Chondrocyte (in vitro differentiated cells): ENCODE data around the gene NFYC. TPM values are rescaled to one million over a fixed set of nuclear protein-coding genes. Genes with fewer than 3 reads are reported as not detected.

Experiments used
- DNase-seq: peaks from one replicate; pipeline ENCODE4 v3.0.0; 2021; ENCODE audit warnings: mixed read lengths, low spot score
- H3K27ac Mint-ChIP-seq: one replicate; pipeline ENCODE4 v1.8.0; 2021; ENCODE audit warnings: mild to moderate bottlenecking, moderate library complexity, mixed read lengths; ENCODE audit not compliant: unreplicated experiment
- H3K27me3 Mint-ChIP-seq: 2 replicates; pipeline ENCODE4 v1.8.0; 2021; ENCODE audit warnings: low read depth, mixed read lengths
- H3K36me3 Mint-ChIP-seq: 2 replicates; pipeline ENCODE4 v1.8.0; 2021; ENCODE audit warnings: low read depth, mixed read lengths
- H3K4me1 Mint-ChIP-seq: 2 replicates; pipeline ENCODE4 v1.8.0; 2021; ENCODE audit warnings: low read depth, mild to moderate bottlenecking, mixed read lengths
- H3K4me3 Mint-ChIP-seq: one replicate; pipeline ENCODE4 v1.8.0; 2021; ENCODE audit warnings: mild to moderate bottlenecking, moderate library complexity, mixed read lengths; ENCODE audit not compliant: unreplicated experiment
- H3K9me3 Mint-ChIP-seq: 2 replicates; pipeline ENCODE4 v1.8.0; 2021; ENCODE audit warnings: low read depth, mixed read lengths
- CTCF ChIP-seq: fragments of 200-600 bp; sonication (generic); IDR thresholded peaks from 2 replicates; pipeline ENCODE4 v1.5.0; 2021; ENCODE audit warnings: antibody characterized with exemption, mild to moderate bottlenecking, moderate library complexity
- total RNA-seq: library from RNA; stranded (reverse); gene quantifications from 3 replicates; pipeline ENCODE4 v1.2.1, GENCODE V29; 2021

Gene NFYC
- total RNA-seq, 1 donor from 2014 or later: 35.8 TPM

- TF ChIP-seq CTCF: no peak
- Mint-ChIP-seq H3K36me3 (peaks cover 2% of the 10 kb centered on the region), H3K9me3 (no peaks in the 10 kb centered on the region), H3K4me1 (peaks cover 22% of the 10 kb centered on the region), H3K27ac (no peak overlapping the region), H3K4me3 (no peak overlapping the region), H3K27me3 (peaks cover 7% of the 10 kb centered on the region)
- DNase-seq: no peak
Measured at GRCh38 chr1:40789342-40789598, 97.8 kb downstream of the NFYC start.

DNA sequence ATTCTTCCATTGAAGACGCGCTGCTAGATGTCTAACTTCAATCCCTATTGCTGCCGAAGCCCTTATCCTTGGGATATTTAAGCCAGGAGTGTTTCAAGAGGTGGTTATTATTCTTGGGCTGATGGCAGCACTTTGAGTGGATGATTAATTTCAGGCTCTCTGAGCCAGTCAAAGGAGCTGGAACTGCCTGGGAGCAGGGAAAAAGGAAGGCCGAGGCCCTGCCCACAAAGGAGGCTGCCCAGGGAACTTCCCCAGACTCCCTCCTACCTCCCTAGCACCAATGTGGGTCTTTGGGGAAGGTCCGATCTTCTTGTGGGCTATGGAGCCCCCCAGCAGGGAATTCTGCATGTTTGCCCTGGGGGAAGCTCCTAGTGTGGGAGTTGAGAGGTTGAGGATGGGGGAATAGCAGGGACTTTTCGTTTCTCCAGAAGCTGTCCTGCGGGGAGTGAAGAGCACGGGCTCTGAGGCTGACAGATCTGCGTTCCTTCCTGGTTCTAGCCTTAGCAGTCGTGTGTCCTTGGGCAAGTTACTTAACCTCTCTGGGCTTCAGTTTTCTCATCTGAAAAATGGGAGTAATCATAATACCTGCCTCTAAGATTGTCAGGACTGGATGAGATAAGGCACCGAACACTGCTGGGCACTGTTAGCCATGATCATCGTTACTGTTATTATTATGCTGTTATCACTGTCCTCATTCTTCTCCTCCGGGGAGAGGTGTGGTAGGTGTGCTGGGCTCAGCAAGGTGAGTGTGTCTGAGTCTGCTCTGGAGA, 98.3 kb downstream of the NFYC start:
- H3K36me3 Mint-ChIP-seq: peaks cover 2% of the 10 kb centered on the region
- peaks cover 18% of the 10 kb centered on the region for H3K4me1 Mint-ChIP-seq
- no peak overlapping the region for H3K4me3 Mint-ChIP-seq
- H3K27me3 Mint-ChIP-seq: peaks cover 7% of the 10 kb centered on the region
- H3K9me3 Mint-ChIP-seq: no peaks in the 10 kb centered on the region
- no peak for DNase-seq
- no peak for TF ChIP-seq CTCF
- H3K27ac Mint-ChIP-seq: peak overlapping the region; percentile 18

DNA sequence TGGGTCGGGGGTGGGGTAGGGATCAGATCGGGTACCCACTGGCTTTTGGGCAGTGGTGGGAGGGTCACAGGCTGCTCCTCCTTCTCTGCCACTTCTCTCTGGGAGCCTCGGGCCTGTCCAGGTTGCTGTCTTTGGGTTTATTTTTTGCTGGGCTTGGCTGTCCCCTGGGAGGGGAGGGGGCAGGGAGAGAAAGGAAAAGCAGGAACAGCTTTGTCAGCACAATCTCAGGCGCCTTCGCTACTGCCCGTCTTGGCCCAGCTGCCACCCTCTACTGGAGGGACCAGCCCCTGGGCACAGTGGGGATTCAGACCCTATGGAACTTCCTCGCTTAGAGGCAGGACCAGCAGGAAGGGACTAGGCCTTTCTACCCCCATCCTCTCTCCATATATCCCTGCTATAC, 100.5 kb downstream of the NFYC start:
- H3K27ac Mint-ChIP-seq: no peak overlapping the region
- no peak for DNase-seq
- no peak for TF ChIP-seq CTCF
- no peaks in the 10 kb centered on the region for H3K9me3 Mint-ChIP-seq
- peaks cover 2% of the 10 kb centered on the region for H3K36me3 Mint-ChIP-seq
- H3K27me3 Mint-ChIP-seq: peaks cover 7% of the 10 kb centered on the region
- peaks cover 33% of the 10 kb centered on the region for H3K4me1 Mint-ChIP-seq
- no peak overlapping the region for H3K4me3 Mint-ChIP-seq

DNA sequence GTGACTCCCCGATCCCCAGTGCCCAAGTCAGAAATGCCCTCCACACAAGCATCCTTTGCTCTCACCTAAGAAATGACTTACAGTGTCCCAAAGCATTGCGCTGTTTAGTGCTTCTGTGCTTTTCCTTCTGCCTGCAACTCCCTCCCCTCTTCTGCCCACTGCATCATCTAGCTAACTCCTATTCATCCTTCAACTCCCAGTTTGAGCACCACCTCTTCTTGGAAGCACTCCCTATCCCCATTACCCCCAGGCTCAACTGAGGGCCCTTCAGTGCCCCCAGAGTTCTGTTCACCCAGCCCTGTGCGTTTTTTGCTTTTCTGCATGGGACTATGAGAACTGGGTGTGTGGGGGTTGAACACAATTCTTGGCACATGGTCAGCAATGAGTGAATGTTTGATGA, 102.1 kb downstream of the NFYC start:
- DNase-seq: no peak
- no peak overlapping the region for H3K4me3 Mint-ChIP-seq
- no peak overlapping the region for H3K27ac Mint-ChIP-seq
- H3K4me1 Mint-ChIP-seq: peaks cover 41% of the 10 kb centered on the region
- no peaks in the 10 kb centered on the region for H3K9me3 Mint-ChIP-seq
- no peak for TF ChIP-seq CTCF
- H3K27me3 Mint-ChIP-seq: peaks cover 7% of the 10 kb centered on the region
- peaks cover 2% of the 10 kb centered on the region for H3K36me3 Mint-ChIP-seq

- no peak overlapping the region for H3K27ac Mint-ChIP-seq
- no peaks in the 10 kb centered on the region for H3K9me3 Mint-ChIP-seq
- H3K36me3 Mint-ChIP-seq: peaks cover 2% of the 10 kb centered on the region
- no peak overlapping the region for H3K4me3 Mint-ChIP-seq
- H3K27me3 Mint-ChIP-seq: peaks cover 7% of the 10 kb centered on the region
- H3K4me1 Mint-ChIP-seq: peaks cover 45% of the 10 kb centered on the region
- DNase-seq: no peak
- TF ChIP-seq CTCF: no peak
Measured at GRCh38 chr1:40794048-40794447, 102.5 kb downstream of the NFYC start.
